HepG2 (cell line): Measurements from ENCODE around the gene SLC38A3. TPM values are rescaled to one million over a fixed set of nuclear protein-coding genes. Genes with fewer than 3 reads are reported as not detected.

Source experiments
- CBX1 ChIP-seq: IDR thresholded peaks from one replicate; pipeline ENCODE4 v1.6.1; 2016; ENCODE audit warnings: antibody characterized with exemption, low read depth
- CEBPG ChIP-seq: IDR thresholded peaks from 2 replicates; pipeline ENCODE4 v1.6.1; 2016
- GATA4 ChIP-seq: sonication (generic); IDR thresholded peaks from 2 replicates; pipeline ENCODE4 v1.6.1; 2016; ENCODE audit warnings: antibody characterized with exemption, low read depth, borderline replicate concordance
- GFI1 ChIP-seq: sonication (generic); formaldehyde crosslinking; IDR thresholded peaks from 2 replicates; pipeline ENCODE4 v1.5.0; 2020; ENCODE audit warnings: missing genetic modification reagents, mild to moderate bottlenecking, borderline replicate concordance
- KLF13 ChIP-seq: sonication (generic); formaldehyde crosslinking; IDR thresholded peaks from 2 replicates; pipeline ENCODE4 v1.4.0; 2020; ENCODE audit warnings: mild to moderate bottlenecking, missing genetic modification reagents
- NFE2L1 ChIP-seq: sonication (generic); formaldehyde crosslinking; IDR thresholded peaks from 2 replicates; pipeline ENCODE4 v1.4.0; 2020; ENCODE audit warnings: missing genetic modification reagents, mild to moderate bottlenecking, borderline replicate concordance
- POLR2AphosphoS2 ChIP-seq: IDR thresholded peaks from 2 replicates; pipeline ENCODE4 v1.6.1; 2011; ENCODE audit warnings: low read depth, low read length, improper control_type of control experiment
- STAG1 ChIP-seq: sonication (generic); formaldehyde crosslinking; IDR thresholded peaks from 2 replicates; pipeline ENCODE4 v1.4.0; 2020; ENCODE audit warnings: missing genetic modification reagents
- U2AF2 ChIP-seq: fragments of 200-400 bp; formaldehyde crosslinking; IDR thresholded peaks from 2 replicates; pipeline ENCODE4 v1.6.1; 2017; ENCODE audit warnings: low read depth, mild to moderate bottlenecking, low read length
- ZEB1 ChIP-seq: IDR thresholded peaks from 2 replicates; pipeline ENCODE4 v1.6.1; 2012; ENCODE audit warnings: mild to moderate bottlenecking, low read depth, inconsistent platforms; ENCODE audit not compliant: insufficient replicate concordance
- ZFAT ChIP-seq: sonication (generic); formaldehyde crosslinking; conservative IDR thresholded peaks from 2 replicates; pipeline ENCODE4 v1.8.1; 2023; ENCODE audit warnings: missing genetic modification reagents, inconsistent platforms
- ZFP82 ChIP-seq: sonication (generic); formaldehyde crosslinking; IDR thresholded peaks from 2 replicates; pipeline ENCODE4 v1.5.1; 2020; ENCODE audit warnings: mild to moderate bottlenecking, missing genetic modification reagents, borderline replicate concordance
- ZNF121 ChIP-seq: sonication (generic); formaldehyde crosslinking; IDR thresholded peaks from 2 replicates; pipeline ENCODE4 v1.5.0; 2020; ENCODE audit warnings: mild to moderate bottlenecking, missing genetic modification reagents
- ZNF562 ChIP-seq: sonication (generic); formaldehyde crosslinking; IDR thresholded peaks from 2 replicates; pipeline ENCODE4 v1.8.0; 2022; ENCODE audit warnings: missing genetic modification reagents, borderline replicate concordance
- ZSCAN31 ChIP-seq: sonication (generic); formaldehyde crosslinking; IDR thresholded peaks from 2 replicates; pipeline ENCODE4 v1.5.0; 2020; ENCODE audit warnings: low read depth, mild to moderate bottlenecking, missing genetic modification reagents
- polyA plus RNA-seq, 8 experiments: library from polyadenylated mRNA; depleted of rRNA in 3 of 8; stranded (reverse) in 7 of 8; unstranded in 1 of 8; fragments of >200 nt; fragmentation: Illumina TruSeq in 4 of 8; extraction: Trizol in 4 of 8; gene quantifications; 2 replicates each; pipeline versions ENCODE4 v1.2.1 to v1.2.3, GENCODE V29; 2011 to 2016; ENCODE audit warnings: low read depth in 4 of 8, missing spikeins in 1 of 8, mixed read lengths in 1 of 8; ENCODE audit not compliant: insufficient read depth in 1 of 8
- total RNA-seq, 5 experiments: library from RNA; depleted of rRNA; stranded (reverse); fragments of >200 nt; fragmentation: Illumina TruSeq; extraction: Trizol; gene quantifications; 2 replicates each; pipeline ENCODE4 v1.2.3, GENCODE V29; 2016; ENCODE audit warnings: low read depth in 1 of 5
- TF ChIP-seq, protein P1 (sequence below): sonication (generic); formaldehyde crosslinking; conservative IDR thresholded peaks from 2 replicates; pipeline ENCODE4 v1.8.0; 2022; ENCODE audit warnings: missing genetic modification reagents
- TF ChIP-seq, protein P2 (sequence below): sonication (generic); formaldehyde crosslinking; IDR thresholded peaks from 2 replicates; pipeline ENCODE4 v1.5.0; 2020; ENCODE audit warnings: missing genetic modification reagents
- TF ChIP-seq, protein P3 (sequence below): sonication (generic); formaldehyde crosslinking; IDR thresholded peaks from 2 replicates; pipeline ENCODE4 v1.5.0; 2020; ENCODE audit warnings: missing genetic modification reagents, mild to moderate bottlenecking, borderline replicate concordance
- TF ChIP-seq, protein P4 (sequence below): sonication (generic); formaldehyde crosslinking; IDR thresholded peaks from 2 replicates; pipeline ENCODE4 v1.4.0; 2020; ENCODE audit warnings: missing genetic modification reagents
- TF ChIP-seq, protein P5 (sequence below): sonication (generic); formaldehyde crosslinking; IDR thresholded peaks from 2 replicates; pipeline ENCODE4 v1.5.0; 2020; ENCODE audit warnings: mild to moderate bottlenecking, missing genetic modification reagents, moderate library complexity

Gene SLC38A3
- total and polyA plus RNA-seq, 2 of the 13 experiments (the other 11 are each of a cell fraction or from before 2014, with no cell fraction given) = 29.8 to 164 TPM

DNA sequence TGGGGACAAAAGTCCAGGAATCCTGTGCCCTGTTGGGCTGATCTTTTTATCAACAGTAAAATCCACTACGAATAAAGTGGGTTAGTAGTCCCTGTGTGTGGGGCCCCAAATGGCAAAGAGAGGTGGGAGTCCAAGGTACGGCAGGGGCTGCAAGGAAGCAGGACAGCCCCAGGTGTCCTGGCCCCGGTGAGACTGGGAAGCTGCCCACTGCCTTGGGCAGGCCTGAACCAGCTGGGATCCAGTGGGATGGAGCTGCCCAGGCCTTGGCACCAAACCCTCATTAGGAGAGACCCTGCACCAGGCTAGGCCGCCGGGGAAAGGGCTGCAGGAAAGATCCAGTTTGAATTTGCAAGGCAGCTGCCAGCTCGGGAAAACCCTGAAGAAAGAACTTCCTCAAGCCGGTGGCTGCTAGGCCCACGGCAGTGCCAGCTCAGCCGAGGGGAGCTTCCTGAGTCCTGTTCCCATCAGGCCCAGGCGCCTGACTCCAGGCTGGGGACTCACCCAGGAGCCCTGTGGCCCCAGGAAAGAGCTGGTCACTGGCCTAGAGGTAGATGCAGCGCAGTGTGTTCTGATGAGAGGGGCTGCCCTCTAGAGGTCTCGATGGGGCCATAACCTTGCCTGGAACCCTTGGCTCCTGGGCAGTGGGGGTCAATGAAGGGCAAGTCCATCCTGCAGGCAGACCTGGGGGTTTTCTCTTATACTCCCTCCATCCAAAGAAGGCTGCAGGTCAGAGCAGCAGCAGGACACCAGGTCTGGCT, 16.5 kb downstream of the SLC38A3 start (continued):
- TF ChIP-seq ZNF121 (no peak), ZSCAN31 (CRISPR knock-in tag) (peak; percentile 84), GFI1 (CRISPR knock-in tag) (peak; percentile 33; the same call in 1 of the 2 replicates), U2AF2 (no peak), ZFP82 (no peak), CEBPG (no peak), ZEB1 (peak; percentile 28), CBX1 (no peak), ZNF562 (CRISPR knock-in tag) (no peak), KLF13 (CRISPR knock-in tag) (no peak), ZFAT (no peak), GATA4 (0 out of 2 replicates have a peak, but pooled peaks have one; percentile 20), POLR2AphosphoS2 (peak; percentile 72; the same call in 1 of the 2 replicates), STAG1 (CRISPR knock-in tag) (peak; percentile 92), NFE2L1 (CRISPR knock-in tag) (no peak)
- TF ChIP-seq, protein P1, sequence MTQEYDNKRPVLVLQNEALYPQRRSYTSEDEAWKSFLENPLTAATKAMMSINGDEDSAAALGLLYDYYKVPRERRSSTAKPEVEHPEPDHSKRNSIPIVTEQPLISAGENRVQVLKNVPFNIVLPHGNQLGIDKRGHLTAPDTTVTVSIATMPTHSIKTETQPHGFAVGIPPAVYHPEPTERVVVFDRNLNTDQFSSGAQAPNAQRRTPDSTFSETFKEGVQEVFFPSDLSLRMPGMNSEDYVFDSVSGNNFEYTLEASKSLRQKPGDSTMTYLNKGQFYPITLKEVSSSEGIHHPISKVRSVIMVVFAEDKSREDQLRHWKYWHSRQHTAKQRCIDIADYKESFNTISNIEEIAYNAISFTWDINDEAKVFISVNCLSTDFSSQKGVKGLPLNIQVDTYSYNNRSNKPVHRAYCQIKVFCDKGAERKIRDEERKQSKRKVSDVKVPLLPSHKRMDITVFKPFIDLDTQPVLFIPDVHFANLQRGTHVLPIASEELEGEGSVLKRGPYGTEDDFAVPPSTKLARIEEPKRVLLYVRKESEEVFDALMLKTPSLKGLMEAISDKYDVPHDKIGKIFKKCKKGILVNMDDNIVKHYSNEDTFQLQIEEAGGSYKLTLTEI = no peak
- TF ChIP-seq, protein P2, sequence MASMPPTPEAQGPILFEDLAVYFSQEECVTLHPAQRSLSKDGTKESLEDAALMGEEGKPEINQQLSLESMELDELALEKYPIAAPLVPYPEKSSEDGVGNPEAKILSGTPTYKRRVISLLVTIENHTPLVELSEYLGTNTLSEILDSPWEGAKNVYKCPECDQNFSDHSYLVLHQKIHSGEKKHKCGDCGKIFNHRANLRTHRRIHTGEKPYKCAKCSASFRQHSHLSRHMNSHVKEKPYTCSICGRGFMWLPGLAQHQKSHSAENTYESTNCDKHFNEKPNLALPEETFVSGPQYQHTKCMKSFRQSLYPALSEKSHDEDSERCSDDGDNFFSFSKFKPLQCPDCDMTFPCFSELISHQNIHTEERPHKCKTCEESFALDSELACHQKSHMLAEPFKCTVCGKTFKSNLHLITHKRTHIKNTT (CRISPR knock-in tag) = no peak
- TF ChIP-seq, protein P3, sequence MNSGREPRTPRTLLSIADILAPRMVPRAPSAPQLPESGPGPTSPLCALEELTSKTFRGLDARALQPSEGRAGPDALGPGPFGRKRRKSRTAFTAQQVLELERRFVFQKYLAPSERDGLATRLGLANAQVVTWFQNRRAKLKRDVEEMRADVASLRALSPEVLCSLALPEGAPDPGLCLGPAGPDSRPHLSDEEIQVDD = no peak
- TF ChIP-seq, protein P4, sequence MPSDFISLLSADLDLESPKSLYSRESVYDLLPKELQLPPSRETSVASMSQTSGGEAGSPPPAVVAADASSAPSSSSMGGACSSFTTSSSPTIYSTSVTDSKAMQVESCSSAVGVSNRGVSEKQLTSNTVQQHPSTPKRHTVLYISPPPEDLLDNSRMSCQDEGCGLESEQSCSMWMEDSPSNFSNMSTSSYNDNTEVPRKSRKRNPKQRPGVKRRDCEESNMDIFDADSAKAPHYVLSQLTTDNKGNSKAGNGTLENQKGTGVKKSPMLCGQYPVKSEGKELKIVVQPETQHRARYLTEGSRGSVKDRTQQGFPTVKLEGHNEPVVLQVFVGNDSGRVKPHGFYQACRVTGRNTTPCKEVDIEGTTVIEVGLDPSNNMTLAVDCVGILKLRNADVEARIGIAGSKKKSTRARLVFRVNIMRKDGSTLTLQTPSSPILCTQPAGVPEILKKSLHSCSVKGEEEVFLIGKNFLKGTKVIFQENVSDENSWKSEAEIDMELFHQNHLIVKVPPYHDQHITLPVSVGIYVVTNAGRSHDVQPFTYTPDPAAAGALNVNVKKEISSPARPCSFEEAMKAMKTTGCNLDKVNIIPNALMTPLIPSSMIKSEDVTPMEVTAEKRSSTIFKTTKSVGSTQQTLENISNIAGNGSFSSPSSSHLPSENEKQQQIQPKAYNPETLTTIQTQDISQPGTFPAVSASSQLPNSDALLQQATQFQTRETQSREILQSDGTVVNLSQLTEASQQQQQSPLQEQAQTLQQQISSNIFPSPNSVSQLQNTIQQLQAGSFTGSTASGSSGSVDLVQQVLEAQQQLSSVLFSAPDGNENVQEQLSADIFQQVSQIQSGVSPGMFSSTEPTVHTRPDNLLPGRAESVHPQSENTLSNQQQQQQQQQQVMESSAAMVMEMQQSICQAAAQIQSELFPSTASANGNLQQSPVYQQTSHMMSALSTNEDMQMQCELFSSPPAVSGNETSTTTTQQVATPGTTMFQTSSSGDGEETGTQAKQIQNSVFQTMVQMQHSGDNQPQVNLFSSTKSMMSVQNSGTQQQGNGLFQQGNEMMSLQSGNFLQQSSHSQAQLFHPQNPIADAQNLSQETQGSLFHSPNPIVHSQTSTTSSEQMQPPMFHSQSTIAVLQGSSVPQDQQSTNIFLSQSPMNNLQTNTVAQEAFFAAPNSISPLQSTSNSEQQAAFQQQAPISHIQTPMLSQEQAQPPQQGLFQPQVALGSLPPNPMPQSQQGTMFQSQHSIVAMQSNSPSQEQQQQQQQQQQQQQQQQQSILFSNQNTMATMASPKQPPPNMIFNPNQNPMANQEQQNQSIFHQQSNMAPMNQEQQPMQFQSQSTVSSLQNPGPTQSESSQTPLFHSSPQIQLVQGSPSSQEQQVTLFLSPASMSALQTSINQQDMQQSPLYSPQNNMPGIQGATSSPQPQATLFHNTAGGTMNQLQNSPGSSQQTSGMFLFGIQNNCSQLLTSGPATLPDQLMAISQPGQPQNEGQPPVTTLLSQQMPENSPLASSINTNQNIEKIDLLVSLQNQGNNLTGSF = no peak
- TF ChIP-seq, protein P5, sequence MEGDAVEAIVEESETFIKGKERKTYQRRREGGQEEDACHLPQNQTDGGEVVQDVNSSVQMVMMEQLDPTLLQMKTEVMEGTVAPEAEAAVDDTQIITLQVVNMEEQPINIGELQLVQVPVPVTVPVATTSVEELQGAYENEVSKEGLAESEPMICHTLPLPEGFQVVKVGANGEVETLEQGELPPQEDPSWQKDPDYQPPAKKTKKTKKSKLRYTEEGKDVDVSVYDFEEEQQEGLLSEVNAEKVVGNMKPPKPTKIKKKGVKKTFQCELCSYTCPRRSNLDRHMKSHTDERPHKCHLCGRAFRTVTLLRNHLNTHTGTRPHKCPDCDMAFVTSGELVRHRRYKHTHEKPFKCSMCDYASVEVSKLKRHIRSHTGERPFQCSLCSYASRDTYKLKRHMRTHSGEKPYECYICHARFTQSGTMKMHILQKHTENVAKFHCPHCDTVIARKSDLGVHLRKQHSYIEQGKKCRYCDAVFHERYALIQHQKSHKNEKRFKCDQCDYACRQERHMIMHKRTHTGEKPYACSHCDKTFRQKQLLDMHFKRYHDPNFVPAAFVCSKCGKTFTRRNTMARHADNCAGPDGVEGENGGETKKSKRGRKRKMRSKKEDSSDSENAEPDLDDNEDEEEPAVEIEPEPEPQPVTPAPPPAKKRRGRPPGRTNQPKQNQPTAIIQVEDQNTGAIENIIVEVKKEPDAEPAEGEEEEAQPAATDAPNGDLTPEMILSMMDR = peak; percentile 93
